HepG2 (cell line): ENCODE data around the gene AANAT. TPM values are rescaled to one million over a fixed set of nuclear protein-coding genes. Genes with fewer than 3 reads are reported as not detected.
A peak's percentile ranks its signal among the peaks of the same experiment; 100 is the strongest.

Experiments
- AHR ChIP-seq: IDR thresholded peaks from 2 replicates; pipeline ENCODE4 v1.6.1; 2018; ENCODE audit warnings: missing genetic modification reagents, missing compliant biosample characterization
- CSRNP1 ChIP-seq: sonication (generic); formaldehyde crosslinking; IDR thresholded peaks from 2 replicates; pipeline ENCODE4 v1.8.1; 2023; ENCODE audit warnings: mild to moderate bottlenecking, missing genetic modification reagents
- ELF4 ChIP-seq: sonication (generic); formaldehyde crosslinking; IDR thresholded peaks from 2 replicates; pipeline ENCODE4 v1.5.0; 2020; ENCODE audit warnings: missing genetic modification reagents, mild to moderate bottlenecking, moderate library complexity, borderline replicate concordance
- EZH2 ChIP-seq: conservative IDR thresholded peaks from 2 replicates; pipeline ENCODE4 v1.6.1; 2012; ENCODE audit warnings: mild to moderate bottlenecking, low read depth, low read length, moderate library complexity
- MZF1 ChIP-seq: sonication (generic); formaldehyde crosslinking; IDR thresholded peaks from 2 replicates; pipeline ENCODE4 v1.8.1; 2023; ENCODE audit warnings: mild to moderate bottlenecking, missing genetic modification reagents, borderline replicate concordance
- NR3C1 ChIP-seq: sonication (generic); formaldehyde crosslinking; IDR thresholded peaks from 2 replicates; pipeline ENCODE4 v1.4.0; 2020; ENCODE audit warnings: missing genetic modification reagents
- POGK ChIP-seq: sonication (generic); formaldehyde crosslinking; conservative IDR thresholded peaks from 2 replicates; pipeline ENCODE4 v1.8.0; 2022; ENCODE audit warnings: mild to moderate bottlenecking, moderate library complexity, missing genetic modification reagents
- SP2 ChIP-seq: sonication (generic); formaldehyde crosslinking; IDR thresholded peaks from 2 replicates; pipeline ENCODE4 v1.5.1; 2020; ENCODE audit warnings: mild to moderate bottlenecking, missing genetic modification reagents
- SRSF4 ChIP-seq: fragments of 200-400 bp; formaldehyde crosslinking; IDR thresholded peaks from one replicate; pipeline ENCODE4 v1.6.1; 2018; ENCODE audit warnings: mild to moderate bottlenecking, low read depth, low read length, moderate library complexity; ENCODE audit not compliant: poor library complexity, severe bottlenecking
- ZFP91 ChIP-seq: sonication (generic); formaldehyde crosslinking; IDR thresholded peaks from 2 replicates; pipeline ENCODE4 v1.9.0; 2022; ENCODE audit warnings: missing genetic modification reagents, mild to moderate bottlenecking, borderline replicate concordance
- ZKSCAN1 ChIP-seq: fragments of 150-350 bp; IDR thresholded peaks from 2 replicates; pipeline ENCODE4 v1.6.1; 2014; ENCODE audit warnings: low read length
- ZNF441 ChIP-seq: sonication (generic); formaldehyde crosslinking; IDR thresholded peaks from 2 replicates; pipeline ENCODE4 v1.7.0; 2021; ENCODE audit warnings: missing genetic modification reagents, borderline replicate concordance
- ZNF580 ChIP-seq: IDR thresholded peaks from 2 replicates; pipeline ENCODE4 v1.6.1; 2016; ENCODE audit warnings: low read depth, borderline replicate concordance
- ZNF598 ChIP-seq: sonication (generic); formaldehyde crosslinking; IDR thresholded peaks from 2 replicates; pipeline ENCODE4 v1.5.1; 2020; ENCODE audit warnings: mild to moderate bottlenecking, missing genetic modification reagents, borderline replicate concordance
- ZNF614 ChIP-seq: IDR thresholded peaks from 2 replicates; pipeline ENCODE4 v1.6.1; 2018; ENCODE audit warnings: missing biosample characterization, missing genetic modification reagents, inconsistent platforms, borderline replicate concordance
- ZNF672 ChIP-seq: sonication (generic); formaldehyde crosslinking; IDR thresholded peaks from 2 replicates; pipeline ENCODE4 v1.8.1; 2022; ENCODE audit warnings: missing genetic modification reagents
- ZNF687 ChIP-seq: sonication (generic); formaldehyde crosslinking; IDR thresholded peaks from 2 replicates; pipeline ENCODE4 v1.5.1; 2020; ENCODE audit warnings: mild to moderate bottlenecking, missing genetic modification reagents, moderate library complexity
- ZSCAN5A ChIP-seq: sonication (generic); formaldehyde crosslinking; IDR thresholded peaks from 2 replicates; pipeline ENCODE4 v1.8.0; 2022; ENCODE audit warnings: mild to moderate bottlenecking, missing genetic modification reagents, borderline replicate concordance
- polyA plus RNA-seq, 8 experiments: library from polyadenylated mRNA; depleted of rRNA in 3 of 8; stranded (reverse) in 7 of 8; unstranded in 1 of 8; fragments of >200 nt; fragmentation: Illumina TruSeq in 4 of 8; extraction: Trizol in 4 of 8; gene quantifications; 2 replicates each; pipeline versions ENCODE4 v1.2.1 to v1.2.3, GENCODE V29; 2011 to 2016; ENCODE audit warnings: low read depth in 4 of 8, missing spikeins in 1 of 8, mixed read lengths in 1 of 8; ENCODE audit not compliant: insufficient read depth in 1 of 8
- total RNA-seq, 5 experiments: library from RNA; depleted of rRNA; stranded (reverse); fragments of >200 nt; fragmentation: Illumina TruSeq; extraction: Trizol; gene quantifications; 2 replicates each; pipeline ENCODE4 v1.2.3, GENCODE V29; 2016; ENCODE audit warnings: low read depth in 1 of 5

Gene AANAT
- total and polyA plus RNA-seq, 2 of the 13 experiments (the other 11 are each of a cell fraction or from before 2014, with no cell fraction given) = 0.07 TPM; not detected in 1

GRCh38 chr17:76473541-76473985, 6.2 kb downstream of the AANAT start (continued):
- TF ChIP-seq SRSF4 = no peak
- 0 out of 2 replicates have a peak, but pooled peaks have one; percentile 13 for TF ChIP-seq ZFP91 (CRISPR knock-in tag)
- TF ChIP-seq EZH2 = no peak
- no peak for TF ChIP-seq ZSCAN5A (CRISPR knock-in tag)
- TF ChIP-seq ZKSCAN1 = no peak
- TF ChIP-seq ELF4 (CRISPR knock-in tag) = no peak
- TF ChIP-seq SP2 (CRISPR knock-in tag) = no peak
- TF ChIP-seq POGK (CRISPR knock-in tag) = 0 out of 2 replicates have a peak, but pooled peaks have one; percentile 23
- no peak for TF ChIP-seq ZNF672 (CRISPR knock-in tag)
- TF ChIP-seq ZNF614 = no peak
- no peak for TF ChIP-seq ZNF441 (CRISPR knock-in tag)
- peak; percentile 59; the same call in 1 of the 2 replicates for TF ChIP-seq ZNF687 (CRISPR knock-in tag)
- TF ChIP-seq AHR (CRISPR knock-in tag) = no peak
- TF ChIP-seq ZNF598 = peak; percentile 32; the same call in 1 of the 2 replicates
- peak; percentile 36; the same call in 1 of the 2 replicates for TF ChIP-seq CSRNP1 (CRISPR knock-in tag)
- TF ChIP-seq MZF1 (CRISPR knock-in tag) = no peak
- TF ChIP-seq NR3C1 (CRISPR knock-in tag) = no peak
- TF ChIP-seq ZNF580 = 0 out of 2 replicates have a peak, but pooled peaks have one; percentile 22
